ENCODE measurements around the gene PCDH9.

The PCDH9 gene

DNA sequence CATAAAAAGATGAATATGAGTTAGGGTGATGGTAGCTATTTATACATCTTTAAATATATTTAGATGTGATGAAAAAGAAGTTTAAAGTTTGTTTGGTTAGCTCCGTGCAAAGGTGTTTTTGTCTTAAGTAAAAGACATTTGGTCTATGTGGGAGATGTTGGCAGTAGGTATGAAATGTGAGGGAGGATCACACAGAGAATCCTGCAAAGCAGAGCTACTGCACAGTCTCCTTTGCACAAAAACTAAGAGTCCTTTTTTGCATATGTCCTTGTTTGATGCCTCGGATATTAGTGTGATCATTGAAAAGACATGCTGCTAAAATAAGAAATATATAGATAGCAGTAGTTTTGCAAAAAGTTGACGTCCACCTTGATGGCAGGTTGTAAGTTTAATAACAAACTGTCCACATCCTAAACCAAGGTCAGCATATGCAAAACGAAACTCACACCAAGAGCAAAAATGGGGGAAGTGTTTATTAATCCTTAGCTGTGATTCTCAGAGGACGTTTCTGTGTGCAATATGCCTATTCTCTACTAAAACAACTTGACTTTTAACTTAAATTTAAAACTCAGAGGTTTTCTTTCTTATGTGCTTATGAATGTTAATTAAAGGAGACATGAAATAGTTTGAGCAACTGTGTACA, 870.1 kb downstream of the PCDH9 start:
- no peak overlapping the region for H3K27ac ChIP-seq (replicated peaks)
- H3K4me3 ChIP-seq (replicated peaks; ENCODE audit: insufficient read depth, low read length) = no peak overlapping the region
- H3K27me3 ChIP-seq (ENCODE audit: insufficient read depth, poor library complexity, severe bottlenecking) = no peaks in the 10 kb centered on the region
- no peak for DNase-seq (ENCODE audit: low read depth in 1 of 2, low spot score in 1 of 2)
- TF ChIP-seq SPI1 (IDR thresholded peaks at IDR 0.05; ENCODE audit: borderline replicate concordance, low read depth) (no peak), REST (IDR thresholded peaks at IDR 0.05; ENCODE audit: insufficient replicate concordance, low read depth) (no peak), GABPA (IDR thresholded peaks at IDR 0.05; ENCODE audit: low read depth) (no peak), POLR2AphosphoS5 (IDR thresholded peaks at IDR 0.05; ENCODE audit: low read depth) (no peak)
- TF ChIP-seq, protein P1, sequence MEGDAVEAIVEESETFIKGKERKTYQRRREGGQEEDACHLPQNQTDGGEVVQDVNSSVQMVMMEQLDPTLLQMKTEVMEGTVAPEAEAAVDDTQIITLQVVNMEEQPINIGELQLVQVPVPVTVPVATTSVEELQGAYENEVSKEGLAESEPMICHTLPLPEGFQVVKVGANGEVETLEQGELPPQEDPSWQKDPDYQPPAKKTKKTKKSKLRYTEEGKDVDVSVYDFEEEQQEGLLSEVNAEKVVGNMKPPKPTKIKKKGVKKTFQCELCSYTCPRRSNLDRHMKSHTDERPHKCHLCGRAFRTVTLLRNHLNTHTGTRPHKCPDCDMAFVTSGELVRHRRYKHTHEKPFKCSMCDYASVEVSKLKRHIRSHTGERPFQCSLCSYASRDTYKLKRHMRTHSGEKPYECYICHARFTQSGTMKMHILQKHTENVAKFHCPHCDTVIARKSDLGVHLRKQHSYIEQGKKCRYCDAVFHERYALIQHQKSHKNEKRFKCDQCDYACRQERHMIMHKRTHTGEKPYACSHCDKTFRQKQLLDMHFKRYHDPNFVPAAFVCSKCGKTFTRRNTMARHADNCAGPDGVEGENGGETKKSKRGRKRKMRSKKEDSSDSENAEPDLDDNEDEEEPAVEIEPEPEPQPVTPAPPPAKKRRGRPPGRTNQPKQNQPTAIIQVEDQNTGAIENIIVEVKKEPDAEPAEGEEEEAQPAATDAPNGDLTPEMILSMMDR (IDR thresholded peaks at IDR 0.05; ENCODE audit: insufficient read depth, low read length) = no peak

GRCh38 chr13:66359393-66359792, 870.7 kb downstream of the PCDH9 start:
- no peak for DNase-seq (ENCODE audit: low read depth in 1 of 2, low spot score in 1 of 2)
- no peak for TF ChIP-seq POLR2AphosphoS5 (IDR thresholded peaks at IDR 0.05; ENCODE audit: low read depth)
- no peaks in the 10 kb centered on the region for H3K27me3 ChIP-seq (ENCODE audit: insufficient read depth, poor library complexity, severe bottlenecking)
- H3K27ac ChIP-seq (replicated peaks) = no peak overlapping the region
- no peak overlapping the region for H3K4me3 ChIP-seq (replicated peaks; ENCODE audit: insufficient read depth, low read length)

DNA sequence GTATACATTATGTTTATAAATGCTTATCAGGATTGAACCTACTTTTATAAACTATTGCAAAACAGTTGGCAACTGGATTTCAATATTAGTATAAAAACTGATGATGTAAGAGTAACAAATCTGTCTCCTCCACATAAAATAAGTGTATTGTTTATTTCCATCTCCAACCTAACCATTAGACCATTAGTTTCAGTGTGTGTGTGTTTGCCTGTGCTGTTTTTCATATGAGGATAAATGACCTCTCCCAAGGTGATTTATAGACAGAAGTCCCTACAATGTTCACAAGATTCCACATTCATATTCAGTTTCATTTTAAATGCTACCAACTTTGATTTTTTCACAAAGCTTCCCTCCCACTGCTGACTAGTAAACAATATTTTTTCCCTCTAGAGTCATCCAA, 871.6 kb downstream of the PCDH9 start:
- TF ChIP-seq SPI1 (IDR thresholded peaks at IDR 0.05; ENCODE audit: borderline replicate concordance, low read depth) (no peak), GABPA (IDR thresholded peaks at IDR 0.05; ENCODE audit: low read depth) (no peak), REST (IDR thresholded peaks at IDR 0.05; ENCODE audit: insufficient replicate concordance, low read depth) (no peak), POLR2AphosphoS5 (IDR thresholded peaks at IDR 0.05; ENCODE audit: low read depth) (no peak)
- TF ChIP-seq, protein P1 (IDR thresholded peaks at IDR 0.05; ENCODE audit: insufficient read depth, low read length) = no peak

GRCh38 chr13:66357463-66357862, 872.7 kb downstream of the PCDH9 start:
- no peak for TF ChIP-seq SPI1 (IDR thresholded peaks at IDR 0.05; ENCODE audit: borderline replicate concordance, low read depth)
- TF ChIP-seq, protein P1 (IDR thresholded peaks at IDR 0.05; ENCODE audit: insufficient read depth, low read length) = no peak
- no peak for TF ChIP-seq POLR2AphosphoS5 (IDR thresholded peaks at IDR 0.05; ENCODE audit: low read depth)
- TF ChIP-seq GABPA (IDR thresholded peaks at IDR 0.05; ENCODE audit: low read depth) = no peak
- no peak for TF ChIP-seq REST (IDR thresholded peaks at IDR 0.05; ENCODE audit: insufficient replicate concordance, low read depth)
- no peak for DNase-seq (ENCODE audit: low read depth in 1 of 2, low spot score in 1 of 2)
- no peaks in the 10 kb centered on the region for H3K27me3 ChIP-seq (ENCODE audit: insufficient read depth, poor library complexity, severe bottlenecking)
- no peak overlapping the region for H3K4me3 ChIP-seq (replicated peaks; ENCODE audit: insufficient read depth, low read length)
- no peak overlapping the region for H3K27ac ChIP-seq (replicated peaks)

More for the DNA sequence above, 871.6 kb downstream of the PCDH9 start:
- Histone ChIP-seq H3K27me3 (ENCODE audit: insufficient read depth, poor library complexity, severe bottlenecking) (no peaks in the 10 kb centered on the region), H3K4me3 (replicated peaks; ENCODE audit: insufficient read depth, low read length) (no peak overlapping the region), H3K27ac (replicated peaks) (no peak overlapping the region)
- DNase-seq (ENCODE audit: low read depth in 1 of 2, low spot score in 1 of 2) = no peak
